Heart left ventricle (tissue), 13 donors: ENCODE measurements around the gene SHOX.

Experiments
- CTCF ChIP-seq, 12 donors: fragments of 200-600 bp; sonication (generic) in 4 of 12; IDR thresholded peaks; one replicate each; pipeline versions ENCODE4 v1.5.0 to v1.8.0; 2018 to 2022; ENCODE audit warnings: antibody characterized with exemption in 12 of 12, mild to moderate bottlenecking in 5 of 12
- POLR2A ChIP-seq, 2 donors: fragments of 450-650 bp; IDR thresholded peaks; one replicate each; pipeline ENCODE4 v1.6.1; 2017; ENCODE audit warnings: antibody characterized with exemption in 2 of 2, mild to moderate bottlenecking in 2 of 2, moderate library complexity in 2 of 2
- donor health status: ischemic (EF 13 %, LVEDD 7.1; RV severe dilation, severe dysfunction).
- donor health status: DM: no; HTN: yes; CAD: no.
- donor health status: DM: no; HTN: no; CAD: no.
- donor health status: ischemic (EF 25% LVEDD 6.9; RV normal size, moderate dysfunction).
- donor health status: ischemic (EF 25% LVEDD 5.7; RV mildly dilated, moderate dysfunction).
- donor health status: ischemic (EF 35%, LVEDD 5.7; RV mildly dilated, moderate dysfunction).
- donor health status: nonischemic (EF 11% LVEDD 7.7; RV severe dilation, severe dysfunction).
- donor health status: DM: yes; HTN: yes; CAD: no.
- donor health status: PGD.
- donor health status: ischemic (EF 29% LVEDD 5.4; RV normal size, mild dysfunction).
- donor health status: nonischemic (EF 23%, LVEDD 6.1; RV moderate dilation, normal function).

- no peak for TF ChIP-seq CTCF (IDR thresholded peaks at IDR 0.05)
- no peak for TF ChIP-seq POLR2A (IDR thresholded peaks at IDR 0.05)
Observed at GRCh38 chrX:683576-683975, 53.0 kb downstream of the SHOX start.
